ENCODE measurements around the gene DNAH17. TPM values are rescaled to one million over a fixed set of nuclear protein-coding genes. Genes with fewer than 3 reads are reported as not detected.
A peak's percentile ranks its signal among the peaks of the same experiment; 100 is the strongest.

The DNAH17 gene
- total and polyA plus RNA-seq, 2 of the 13 experiments (the other 11 are each of a cell fraction or from before 2014, with no cell fraction given): 0.86 to 1.6 TPM

DNA sequence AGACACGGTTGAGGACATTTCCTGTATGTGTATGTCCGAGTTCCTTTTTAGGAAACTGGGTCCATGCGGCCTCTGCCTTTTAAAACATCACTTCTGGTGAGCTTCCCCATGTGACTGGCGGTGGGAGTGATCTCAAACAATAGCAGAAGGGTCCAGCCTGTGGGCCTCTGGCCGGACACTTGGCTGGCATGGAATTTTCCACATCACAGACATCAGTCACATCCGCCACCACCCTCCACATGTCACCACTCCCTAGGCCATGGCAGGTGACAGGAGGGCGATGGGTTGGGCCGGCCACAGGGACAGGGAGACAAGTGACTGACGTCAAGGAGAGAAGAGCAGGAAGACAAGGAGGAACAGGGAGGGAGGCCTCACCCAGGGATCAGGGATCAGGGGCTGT, 83.7 kb downstream of the DNAH17 start (continued):
- TF ChIP-seq, protein P1, sequence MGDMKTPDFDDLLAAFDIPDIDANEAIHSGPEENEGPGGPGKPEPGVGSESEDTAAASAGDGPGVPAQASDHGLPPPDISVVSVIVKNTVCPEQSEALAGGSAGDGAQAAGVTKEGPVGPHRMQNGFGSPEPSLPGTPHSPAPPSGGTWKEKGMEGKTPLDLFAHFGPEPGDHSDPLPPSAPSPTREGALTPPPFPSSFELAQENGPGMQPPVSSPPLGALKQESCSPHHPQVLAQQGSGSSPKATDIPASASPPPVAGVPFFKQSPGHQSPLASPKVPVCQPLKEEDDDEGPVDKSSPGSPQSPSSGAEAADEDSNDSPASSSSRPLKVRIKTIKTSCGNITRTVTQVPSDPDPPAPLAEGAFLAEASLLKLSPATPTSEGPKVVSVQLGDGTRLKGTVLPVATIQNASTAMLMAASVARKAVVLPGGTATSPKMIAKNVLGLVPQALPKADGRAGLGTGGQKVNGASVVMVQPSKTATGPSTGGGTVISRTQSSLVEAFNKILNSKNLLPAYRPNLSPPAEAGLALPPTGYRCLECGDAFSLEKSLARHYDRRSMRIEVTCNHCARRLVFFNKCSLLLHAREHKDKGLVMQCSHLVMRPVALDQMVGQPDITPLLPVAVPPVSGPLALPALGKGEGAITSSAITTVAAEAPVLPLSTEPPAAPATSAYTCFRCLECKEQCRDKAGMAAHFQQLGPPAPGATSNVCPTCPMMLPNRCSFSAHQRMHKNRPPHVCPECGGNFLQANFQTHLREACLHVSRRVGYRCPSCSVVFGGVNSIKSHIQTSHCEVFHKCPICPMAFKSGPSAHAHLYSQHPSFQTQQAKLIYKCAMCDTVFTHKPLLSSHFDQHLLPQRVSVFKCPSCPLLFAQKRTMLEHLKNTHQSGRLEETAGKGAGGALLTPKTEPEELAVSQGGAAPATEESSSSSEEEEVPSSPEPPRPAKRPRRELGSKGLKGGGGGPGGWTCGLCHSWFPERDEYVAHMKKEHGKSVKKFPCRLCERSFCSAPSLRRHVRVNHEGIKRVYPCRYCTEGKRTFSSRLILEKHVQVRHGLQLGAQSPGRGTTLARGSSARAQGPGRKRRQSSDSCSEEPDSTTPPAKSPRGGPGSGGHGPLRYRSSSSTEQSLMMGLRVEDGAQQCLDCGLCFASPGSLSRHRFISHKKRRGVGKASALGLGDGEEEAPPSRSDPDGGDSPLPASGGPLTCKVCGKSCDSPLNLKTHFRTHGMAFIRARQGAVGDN (CRISPR knock-in tag; IDR thresholded peaks at IDR 0.05): peak; percentile 65
- TF ChIP-seq, protein P2, sequence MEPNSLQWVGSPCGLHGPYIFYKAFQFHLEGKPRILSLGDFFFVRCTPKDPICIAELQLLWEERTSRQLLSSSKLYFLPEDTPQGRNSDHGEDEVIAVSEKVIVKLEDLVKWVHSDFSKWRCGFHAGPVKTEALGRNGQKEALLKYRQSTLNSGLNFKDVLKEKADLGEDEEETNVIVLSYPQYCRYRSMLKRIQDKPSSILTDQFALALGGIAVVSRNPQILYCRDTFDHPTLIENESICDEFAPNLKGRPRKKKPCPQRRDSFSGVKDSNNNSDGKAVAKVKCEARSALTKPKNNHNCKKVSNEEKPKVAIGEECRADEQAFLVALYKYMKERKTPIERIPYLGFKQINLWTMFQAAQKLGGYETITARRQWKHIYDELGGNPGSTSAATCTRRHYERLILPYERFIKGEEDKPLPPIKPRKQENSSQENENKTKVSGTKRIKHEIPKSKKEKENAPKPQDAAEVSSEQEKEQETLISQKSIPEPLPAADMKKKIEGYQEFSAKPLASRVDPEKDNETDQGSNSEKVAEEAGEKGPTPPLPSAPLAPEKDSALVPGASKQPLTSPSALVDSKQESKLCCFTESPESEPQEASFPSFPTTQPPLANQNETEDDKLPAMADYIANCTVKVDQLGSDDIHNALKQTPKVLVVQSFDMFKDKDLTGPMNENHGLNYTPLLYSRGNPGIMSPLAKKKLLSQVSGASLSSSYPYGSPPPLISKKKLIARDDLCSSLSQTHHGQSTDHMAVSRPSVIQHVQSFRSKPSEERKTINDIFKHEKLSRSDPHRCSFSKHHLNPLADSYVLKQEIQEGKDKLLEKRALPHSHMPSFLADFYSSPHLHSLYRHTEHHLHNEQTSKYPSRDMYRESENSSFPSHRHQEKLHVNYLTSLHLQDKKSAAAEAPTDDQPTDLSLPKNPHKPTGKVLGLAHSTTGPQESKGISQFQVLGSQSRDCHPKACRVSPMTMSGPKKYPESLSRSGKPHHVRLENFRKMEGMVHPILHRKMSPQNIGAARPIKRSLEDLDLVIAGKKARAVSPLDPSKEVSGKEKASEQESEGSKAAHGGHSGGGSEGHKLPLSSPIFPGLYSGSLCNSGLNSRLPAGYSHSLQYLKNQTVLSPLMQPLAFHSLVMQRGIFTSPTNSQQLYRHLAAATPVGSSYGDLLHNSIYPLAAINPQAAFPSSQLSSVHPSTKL (CRISPR knock-in tag; IDR thresholded peaks at IDR 0.05): peak; percentile 31; the same call in 1 of the 2 replicates
- TF ChIP-seq GLI4 (CRISPR knock-in tag; IDR thresholded peaks at IDR 0.05; ENCODE audit: borderline replicate concordance) (no peak), MYC (CRISPR knock-in tag; IDR thresholded peaks at IDR 0.05; ENCODE audit: borderline replicate concordance) (0 out of 2 replicates have a peak, but pooled peaks have one; percentile 15), MATR3 (CRISPR knock-in tag; IDR thresholded peaks at IDR 0.05) (no peak), RAD21 (CRISPR knock-in tag; IDR thresholded peaks at IDR 0.05) (no peak), KDM2A (CRISPR knock-in tag; IDR thresholded peaks at IDR 0.05; ENCODE audit: borderline replicate concordance, low read depth) (0 out of 2 replicates have a peak, but pooled peaks have one; percentile 8), ZNF552 (CRISPR knock-in tag; IDR thresholded peaks at IDR 0.05; ENCODE audit: borderline replicate concordance) (no peak), ETV5 (CRISPR knock-in tag; IDR thresholded peaks at IDR 0.05; ENCODE audit: borderline replicate concordance) (peak; percentile 28; the same call in 1 of the 2 replicates), ERF (CRISPR knock-in tag; IDR thresholded peaks at IDR 0.05) (0 out of 2 replicates have a peak, but pooled peaks have one; percentile 41), KAT8 (CRISPR knock-in tag; IDR thresholded peaks at IDR 0.05) (peak; percentile 8; the same call in 1 of the 2 replicates), MLLT10 (CRISPR knock-in tag; IDR thresholded peaks at IDR 0.05) (no peak), SOX13 (IDR thresholded peaks at IDR 0.05) (no peak), SOX13 (CRISPR knock-in tag; conservative IDR thresholded peaks at IDR 0.05 in 1 of 2, IDR thresholded peaks at IDR 0.05 in 1 of 2) (peak in 1 of 2 experiments; percentile 56; a peak in 1 of 4 replicates), ZNF331 (CRISPR knock-in tag; IDR thresholded peaks at IDR 0.05) (0 out of 2 replicates have a peak, but pooled peaks have one; percentile 16), SAP130 (CRISPR knock-in tag; IDR thresholded peaks at IDR 0.05; ENCODE audit: low read depth) (peak; percentile 33; the same call in 1 of the 2 replicates), FOSL2 (CRISPR knock-in tag; IDR thresholded peaks at IDR 0.05) (0 out of 2 replicates have a peak, but pooled peaks have one; percentile 21)
- TF ChIP-seq, protein P3, sequence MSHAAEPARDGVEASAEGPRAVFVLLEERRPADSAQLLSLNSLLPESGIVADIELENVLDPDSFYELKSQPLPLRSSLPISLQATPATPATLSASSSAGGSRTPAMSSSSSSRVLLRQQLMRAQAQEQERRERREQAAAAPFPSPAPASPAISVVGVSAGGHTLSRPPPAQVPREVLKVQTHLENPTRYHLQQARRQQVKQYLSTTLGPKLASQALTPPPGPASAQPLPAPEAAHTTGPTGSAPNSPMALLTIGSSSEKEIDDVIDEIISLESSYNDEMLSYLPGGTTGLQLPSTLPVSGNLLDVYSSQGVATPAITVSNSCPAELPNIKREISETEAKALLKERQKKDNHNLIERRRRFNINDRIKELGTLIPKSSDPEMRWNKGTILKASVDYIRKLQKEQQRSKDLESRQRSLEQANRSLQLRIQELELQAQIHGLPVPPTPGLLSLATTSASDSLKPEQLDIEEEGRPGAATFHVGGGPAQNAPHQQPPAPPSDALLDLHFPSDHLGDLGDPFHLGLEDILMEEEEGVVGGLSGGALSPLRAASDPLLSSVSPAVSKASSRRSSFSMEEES (CRISPR knock-in tag; IDR thresholded peaks at IDR 0.05): peak; percentile 33; the same call in 1 of the 2 replicates
- TF ChIP-seq, protein P4, sequence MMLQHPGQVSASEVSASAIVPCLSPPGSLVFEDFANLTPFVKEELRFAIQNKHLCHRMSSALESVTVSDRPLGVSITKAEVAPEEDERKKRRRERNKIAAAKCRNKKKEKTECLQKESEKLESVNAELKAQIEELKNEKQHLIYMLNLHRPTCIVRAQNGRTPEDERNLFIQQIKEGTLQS (CRISPR knock-in tag; IDR thresholded peaks at IDR 0.05): no peak
- TF ChIP-seq, protein P5, sequence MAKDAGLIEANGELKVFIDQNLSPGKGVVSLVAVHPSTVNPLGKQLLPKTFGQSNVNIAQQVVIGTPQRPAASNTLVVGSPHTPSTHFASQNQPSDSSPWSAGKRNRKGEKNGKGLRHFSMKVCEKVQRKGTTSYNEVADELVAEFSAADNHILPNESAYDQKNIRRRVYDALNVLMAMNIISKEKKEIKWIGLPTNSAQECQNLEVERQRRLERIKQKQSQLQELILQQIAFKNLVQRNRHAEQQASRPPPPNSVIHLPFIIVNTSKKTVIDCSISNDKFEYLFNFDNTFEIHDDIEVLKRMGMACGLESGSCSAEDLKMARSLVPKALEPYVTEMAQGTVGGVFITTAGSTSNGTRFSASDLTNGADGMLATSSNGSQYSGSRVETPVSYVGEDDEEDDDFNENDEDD (CRISPR knock-in tag; IDR thresholded peaks at IDR 0.05; ENCODE audit: borderline replicate concordance): 0 out of 2 replicates have a peak, but pooled peaks have one; percentile 19

All from HepG2 (cell line).